Activated CD4-positive, CD25-positive, alpha-beta regulatory T cell (primary cell): ENCODE measurements around the gene MMP23B.

Experiments
- DNase-seq, 4 experiments: peaks; one replicate each; lab custom pipeline; 2025; lab: John Stamatoyannopoulos, UW

MMP23B gene

GRCh38 chr1:1602968-1603506 is 28.9 kb upstream of the MMP23B start:
- no peak for DNase-seq

DNA sequence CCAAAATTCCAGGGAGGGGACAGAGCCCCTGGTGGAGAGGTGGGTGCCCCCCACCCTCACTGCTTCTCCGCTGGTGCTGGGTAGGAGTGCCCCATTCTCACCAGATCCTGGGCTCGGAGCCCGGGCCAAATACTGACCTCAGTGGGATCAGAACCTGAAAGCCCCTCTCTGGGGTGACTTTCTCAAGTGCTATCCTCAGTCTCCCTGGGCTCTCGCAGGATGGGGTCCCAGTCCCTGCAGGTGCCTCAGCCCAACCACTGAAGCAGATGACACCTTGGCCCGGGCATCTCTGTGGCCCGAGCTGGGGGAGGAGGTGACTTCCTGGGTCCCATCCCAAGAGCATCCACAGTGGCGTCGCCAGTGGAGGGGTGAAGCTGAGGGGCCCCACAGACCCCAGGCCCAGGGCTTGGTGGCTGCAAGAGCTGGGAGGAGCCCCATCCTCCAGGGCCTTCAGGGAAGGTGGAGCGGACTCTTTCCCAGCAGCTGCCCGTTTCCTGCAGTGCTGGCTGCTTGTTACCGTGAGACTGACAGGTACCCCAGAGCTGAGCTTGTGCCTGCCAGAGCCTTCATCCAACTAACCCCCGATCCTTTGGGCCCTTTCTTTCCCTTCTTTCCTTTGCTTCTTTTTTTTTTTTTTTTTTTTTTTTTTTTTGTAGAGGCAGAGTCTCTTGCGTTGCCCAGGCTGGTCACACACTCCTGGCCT is 28.2 kb upstream of the MMP23B start:
- DNase-seq: no peak

DNA sequence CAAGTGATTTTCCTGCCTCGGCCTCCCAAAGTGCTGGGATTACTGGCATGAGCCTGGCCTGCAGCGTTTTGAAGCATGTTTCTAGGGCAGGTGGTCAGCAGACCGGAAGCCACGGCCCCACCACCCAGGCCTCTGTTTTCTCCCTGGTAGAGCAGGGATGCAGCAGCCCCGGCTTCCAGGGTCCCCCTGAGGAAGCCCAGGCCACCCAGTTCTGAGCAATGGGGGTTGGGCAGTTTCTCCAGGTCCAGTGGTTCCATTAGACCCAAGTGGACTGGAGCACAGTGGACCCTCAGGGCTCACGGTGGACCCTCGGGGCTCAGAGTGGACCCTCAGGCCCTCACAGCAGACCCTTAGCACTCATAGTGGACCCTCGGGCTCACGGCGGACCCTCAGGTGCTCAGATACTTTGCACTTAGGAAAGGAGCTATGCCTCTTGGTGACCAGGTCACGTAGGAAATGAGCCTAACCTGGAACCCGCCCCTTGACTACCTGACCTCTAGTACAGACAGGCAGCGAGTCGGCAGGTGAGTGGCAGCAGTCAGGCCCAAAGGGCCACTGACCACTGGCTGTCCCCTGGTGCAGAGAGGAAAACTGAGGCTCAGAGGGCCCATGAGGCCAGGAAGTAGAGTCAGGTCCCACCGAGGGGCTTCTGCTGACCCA is 27.5 kb upstream of the MMP23B start:
- no peak for DNase-seq

GRCh38 chr1:1605034-1605591 is 26.9 kb upstream of the MMP23B start:
- DNase-seq: no peak

GRCh38 chr1:1605724-1606123 is 26.2 kb upstream of the MMP23B start:
- DNase-seq: no peak

DNA sequence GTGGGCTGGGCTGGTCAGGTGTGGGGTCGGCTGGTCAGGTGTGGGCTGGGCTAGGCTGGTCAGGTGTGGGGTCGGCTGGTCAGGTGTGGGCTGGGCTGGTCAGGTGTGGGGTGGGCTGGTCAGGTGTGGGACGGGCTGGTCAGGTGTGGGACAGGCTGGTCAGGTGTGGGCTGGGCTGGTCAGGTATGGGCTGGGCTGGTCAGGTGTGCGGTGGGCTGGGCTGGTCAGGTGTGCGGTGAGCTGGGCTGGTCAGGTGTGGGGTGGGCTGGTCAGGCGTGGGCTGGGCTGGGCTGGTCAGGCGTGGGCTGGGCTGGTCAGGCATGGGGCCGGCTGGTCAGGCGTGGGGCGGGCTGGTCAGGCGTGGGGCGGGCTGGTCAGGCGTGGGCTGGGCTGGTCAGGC is 25.7 kb upstream of the MMP23B start:
- DNase-seq: no peak

GRCh38 chr1:1609822-1610485 is 22.0 kb upstream of the MMP23B start:
- no peak for DNase-seq

GRCh38 chr1:1610796-1611195 is 21.2 kb upstream of the MMP23B start:
- no peak for DNase-seq

DNA sequence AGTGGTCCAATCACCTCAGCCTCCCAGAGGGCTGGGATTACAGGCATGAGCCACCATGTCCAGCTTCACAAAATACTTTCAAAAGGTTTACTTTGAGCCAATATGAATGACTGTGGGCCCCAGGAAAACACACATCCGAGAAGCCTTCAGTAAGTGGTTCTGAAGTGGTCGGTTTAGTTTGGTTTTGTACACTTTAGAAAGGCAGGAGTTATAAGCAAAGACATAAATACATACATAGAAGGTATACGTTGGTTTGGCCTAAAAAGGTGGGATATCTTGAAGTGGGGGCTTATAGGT is 19.9 kb upstream of the MMP23B start:
- DNase-seq: no peak

- DNase-seq: no peak
These were observed 18.4 kb upstream of the MMP23B start for GRCh38 chr1:1613509-1614082.

GRCh38 chr1:1614204-1614953 is 17.6 kb upstream of the MMP23B start:
- no peak for DNase-seq

DNA sequence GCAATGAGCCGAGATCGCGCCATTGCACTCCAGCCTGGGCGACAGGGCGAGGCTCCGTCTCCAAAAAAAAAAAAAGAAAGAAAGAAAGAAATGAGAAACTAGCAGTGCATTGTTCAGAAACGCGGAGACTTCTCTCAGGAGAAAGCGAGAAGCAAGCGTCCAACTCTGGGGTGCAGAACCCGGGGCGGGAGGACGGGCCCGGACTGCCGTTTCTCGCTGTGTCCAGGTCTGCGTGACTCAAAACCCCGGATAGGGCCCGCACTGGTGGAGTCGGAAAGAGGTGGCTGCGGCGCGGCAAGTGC is 17.1 kb upstream of the MMP23B start:
- no peak for DNase-seq

- DNase-seq: peak; percentile 95 to 99 (median 96)
These were observed 16.5 kb upstream of the MMP23B start, which contains the start of gene MIB2 for GRCh38 chr1:1615256-1616044. MIB2 (plus strand) TSS chr1:1615500; CDS start chr1:1623453, 7,953 bp downstream.

- no peak for DNase-seq
These were observed 15.8 kb upstream of the MMP23B start for GRCh38 chr1:1616045-1616790.

- DNase-seq: no peak
These were observed 15.1 kb upstream of the MMP23B start for GRCh38 chr1:1616838-1617237.

GRCh38 chr1:1617516-1617915 is 14.5 kb upstream of the MMP23B start:
- no peak for DNase-seq

DNA sequence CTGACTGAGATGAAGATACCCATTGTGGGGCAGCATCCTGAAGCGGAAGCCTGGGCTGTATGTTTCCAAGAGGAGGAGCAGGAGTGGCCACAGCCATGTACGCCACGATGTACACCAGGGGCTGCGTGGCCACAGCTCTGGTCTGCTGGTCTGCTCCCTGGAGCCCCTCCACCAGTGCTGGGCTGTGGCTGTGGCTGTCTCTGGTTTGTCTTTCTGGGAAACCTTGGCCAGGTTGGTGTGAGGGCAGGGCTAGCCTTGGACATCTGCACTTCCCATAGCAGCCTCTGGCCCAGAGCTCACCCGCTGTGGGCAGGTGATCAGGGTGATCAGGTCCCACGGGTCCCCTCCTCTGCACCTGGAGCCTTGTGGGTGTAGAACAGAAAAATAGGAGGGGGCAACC is 14.0 kb upstream of the MMP23B start:
- no peak for DNase-seq

GRCh38 chr1:1618396-1619068 is 13.4 kb upstream of the MMP23B start:
- DNase-seq: no peak

DNA sequence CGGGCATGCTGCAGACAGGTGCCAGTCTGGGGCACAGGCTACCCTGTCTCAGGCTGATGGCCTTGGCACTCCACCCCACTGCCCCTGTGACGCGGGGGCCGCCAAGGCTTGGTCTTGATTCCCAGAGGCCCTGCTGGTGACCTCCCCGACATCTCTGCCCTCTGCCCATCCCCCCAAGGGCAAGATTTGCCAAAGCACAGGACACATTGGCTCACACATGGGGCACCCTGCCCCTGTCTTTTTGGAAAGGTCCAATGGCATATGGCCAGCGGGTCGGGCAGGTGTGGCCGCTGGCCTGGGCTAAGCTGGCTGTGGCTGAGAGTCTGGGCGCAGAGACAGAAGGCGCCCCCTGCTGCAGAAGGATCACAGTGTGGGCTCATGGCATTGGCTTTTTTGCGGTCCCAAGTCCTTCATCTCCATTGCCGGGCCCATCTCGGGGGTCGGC is 12.0 kb upstream of the MMP23B start:
- DNase-seq: no peak
